ENCODE results near the gene TRIM13.
"Not testable (repeated sequence)": the region's sequence is repeated elsewhere in the genome, so short reads cannot be mapped to it uniquely, and the experiment has no call there.

The TRIM13 gene, protein sequence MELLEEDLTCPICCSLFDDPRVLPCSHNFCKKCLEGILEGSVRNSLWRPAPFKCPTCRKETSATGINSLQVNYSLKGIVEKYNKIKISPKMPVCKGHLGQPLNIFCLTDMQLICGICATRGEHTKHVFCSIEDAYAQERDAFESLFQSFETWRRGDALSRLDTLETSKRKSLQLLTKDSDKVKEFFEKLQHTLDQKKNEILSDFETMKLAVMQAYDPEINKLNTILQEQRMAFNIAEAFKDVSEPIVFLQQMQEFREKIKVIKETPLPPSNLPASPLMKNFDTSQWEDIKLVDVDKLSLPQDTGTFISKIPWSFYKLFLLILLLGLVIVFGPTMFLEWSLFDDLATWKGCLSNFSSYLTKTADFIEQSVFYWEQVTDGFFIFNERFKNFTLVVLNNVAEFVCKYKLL

DNA sequence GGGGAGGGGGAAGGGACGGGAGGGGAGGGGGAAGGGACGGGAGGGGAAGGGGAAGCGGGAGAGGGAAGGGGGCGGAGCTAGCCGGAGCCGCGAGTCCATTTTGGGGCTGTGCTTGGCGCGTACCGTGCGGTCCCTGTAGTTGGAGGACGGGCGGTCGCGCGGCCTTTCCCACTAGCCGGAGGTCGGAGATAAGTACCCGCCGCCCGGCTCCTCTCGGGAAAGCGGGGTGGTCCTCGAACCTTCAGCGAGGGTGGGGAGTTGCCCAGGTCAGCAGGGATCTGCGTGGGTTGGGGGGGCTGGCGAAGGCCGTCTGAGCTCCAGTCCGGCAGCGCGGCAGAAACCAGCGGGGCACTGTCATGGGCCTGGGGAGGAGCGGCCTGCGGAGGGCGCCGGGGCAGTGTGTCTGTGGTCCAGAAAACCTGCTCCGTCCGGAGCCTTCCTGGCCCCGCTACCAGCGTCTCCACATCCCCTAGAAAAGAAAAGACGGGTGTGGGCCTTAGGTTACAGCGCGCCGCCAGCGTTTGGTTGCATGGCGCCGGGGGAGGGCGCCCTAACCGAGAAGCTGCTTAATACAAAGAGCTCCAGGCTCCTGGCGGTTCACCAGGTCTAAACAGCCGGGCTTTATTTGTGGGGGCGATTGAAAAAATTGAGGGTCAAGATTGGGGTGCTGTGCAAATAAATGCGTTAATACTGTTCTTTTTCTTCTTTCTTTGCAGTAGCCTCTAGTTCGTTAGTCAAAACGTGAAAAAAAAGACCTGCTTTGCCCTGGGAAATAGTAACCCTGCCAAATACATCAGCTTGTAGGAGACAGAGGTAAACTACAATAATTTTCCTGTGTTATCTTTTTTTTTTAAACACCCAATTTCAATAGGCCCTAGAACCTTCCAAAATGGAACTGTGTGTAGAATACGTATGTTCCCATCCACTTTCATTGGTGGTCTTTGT is at the start of gene TRIM13:
Gene TRIM13 (plus strand): TSS at position 92 of the 945 bp plus-strand sequence. CDS start 14,899 bp downstream, outside the sequence.
- peak; percentile 96 for DNase-seq

DNA sequence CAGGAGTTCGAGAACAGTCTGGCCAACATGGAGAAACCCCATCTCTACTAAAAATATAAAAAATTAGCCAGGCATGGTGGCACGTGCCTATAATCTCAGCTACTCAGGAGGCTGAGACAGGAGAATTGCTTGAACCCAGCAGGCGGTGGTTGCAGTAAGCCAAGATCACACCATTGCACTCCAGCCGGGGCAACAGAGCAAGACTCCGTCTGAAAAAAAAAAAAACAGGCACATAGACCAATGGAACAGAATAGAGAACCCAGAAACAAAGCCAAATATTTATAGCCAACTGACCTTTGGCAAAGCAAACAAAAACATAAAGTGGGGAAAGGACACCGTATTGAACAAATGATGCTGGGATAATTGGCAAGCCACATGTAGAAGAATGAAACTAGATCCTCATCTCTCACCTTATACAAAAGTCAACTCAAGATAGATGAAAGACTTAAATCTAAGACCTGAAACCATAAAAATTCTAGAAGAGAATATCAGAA is 48.0 kb upstream of the TRIM13 start:
- not testable (repeated sequence) for DNase-seq

DNA sequence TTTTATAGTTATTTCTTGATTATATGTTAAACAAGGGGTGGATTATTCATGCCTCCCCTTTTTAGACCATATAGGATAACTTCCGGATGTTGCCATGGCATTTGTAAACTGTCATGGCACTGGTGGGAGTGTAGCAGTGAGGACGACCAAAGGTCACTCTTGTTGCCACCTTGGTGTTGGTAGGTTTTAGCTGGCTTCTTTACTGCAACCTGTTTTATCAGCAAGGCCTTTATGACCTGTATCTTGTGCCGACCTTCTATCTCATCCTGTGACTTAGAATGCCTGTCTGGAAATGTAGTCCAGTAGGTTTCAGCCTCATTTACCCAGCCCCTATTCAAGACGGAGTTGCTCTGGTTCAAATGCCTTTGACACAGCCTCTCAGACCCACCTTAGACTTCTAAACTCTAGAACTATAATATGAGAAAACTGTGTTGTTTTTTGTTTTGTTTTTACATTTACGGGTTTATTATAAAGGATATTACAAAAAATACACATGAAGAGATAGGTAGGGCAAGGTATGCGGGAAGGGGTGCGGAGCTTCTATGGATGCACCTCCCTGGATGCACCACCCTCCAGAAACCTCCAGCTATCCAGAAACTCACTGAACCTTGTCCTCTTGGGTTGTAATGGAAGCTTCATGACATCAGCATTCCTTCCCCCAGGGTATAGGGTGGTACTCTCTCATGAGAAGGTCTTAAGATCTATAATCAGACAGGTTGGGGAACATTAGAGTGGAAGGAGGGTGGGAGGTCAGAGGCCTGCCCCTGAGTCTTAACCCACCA is 44.9 kb upstream of the TRIM13 start:
- no peak for DNase-seq

DNA sequence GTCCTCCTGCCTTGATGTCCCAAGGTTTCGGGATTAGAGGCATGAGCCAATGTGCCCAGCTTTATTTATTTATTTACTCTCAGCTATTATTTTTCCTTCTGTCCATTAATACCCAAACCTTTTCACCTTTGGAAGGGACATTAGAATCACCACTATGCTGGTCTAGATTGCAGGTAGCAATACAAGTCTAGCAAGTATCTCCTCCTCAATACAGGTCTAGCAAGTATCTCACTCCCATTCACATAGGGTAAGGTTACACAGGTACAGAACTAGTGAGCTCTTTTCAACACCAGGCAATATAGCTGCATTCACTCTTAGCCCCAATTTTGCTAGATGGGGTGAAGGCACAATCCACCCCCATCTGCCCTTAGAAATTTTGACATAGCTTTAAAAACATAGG is 43.3 kb upstream of the TRIM13 start:
- DNase-seq, result no peak

DNA sequence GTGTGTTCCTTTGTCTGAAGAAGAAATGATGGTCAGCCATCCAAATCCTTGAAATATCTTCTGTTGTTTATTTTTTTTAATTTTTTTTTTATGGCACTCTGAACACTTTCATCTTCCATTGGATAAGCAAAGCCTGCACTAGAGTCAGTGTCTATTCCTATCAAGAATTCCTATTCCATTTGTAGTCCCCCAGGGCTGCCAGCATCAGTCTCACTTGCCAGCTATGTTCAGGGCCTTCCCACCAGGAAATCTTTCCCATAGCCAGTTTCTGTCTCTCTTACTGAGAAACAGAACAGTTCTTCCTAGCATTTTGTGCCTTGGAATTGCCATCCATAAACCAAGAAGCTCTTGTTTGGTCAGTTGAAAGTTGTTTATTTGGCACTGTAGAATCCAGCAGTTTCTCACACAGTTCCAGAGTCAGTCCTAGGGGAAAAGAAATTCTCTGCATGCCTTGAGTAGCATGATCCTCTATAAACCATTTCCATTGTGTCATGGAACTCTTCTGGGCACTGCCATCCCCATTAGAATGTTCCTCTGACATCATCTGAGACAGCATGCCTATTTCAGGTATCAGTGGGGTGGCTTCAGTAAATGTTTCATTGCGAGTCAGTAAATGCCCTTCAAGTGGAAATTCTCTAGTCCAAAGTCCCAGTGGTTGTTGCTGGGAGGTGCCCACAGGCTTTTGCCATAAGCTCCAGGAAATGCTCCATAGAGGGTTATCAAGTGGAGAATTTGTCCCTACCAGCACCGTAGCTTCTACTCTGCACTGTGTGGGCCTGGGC is 42.0 kb upstream of the TRIM13 start:
- no peak for DNase-seq

DNA sequence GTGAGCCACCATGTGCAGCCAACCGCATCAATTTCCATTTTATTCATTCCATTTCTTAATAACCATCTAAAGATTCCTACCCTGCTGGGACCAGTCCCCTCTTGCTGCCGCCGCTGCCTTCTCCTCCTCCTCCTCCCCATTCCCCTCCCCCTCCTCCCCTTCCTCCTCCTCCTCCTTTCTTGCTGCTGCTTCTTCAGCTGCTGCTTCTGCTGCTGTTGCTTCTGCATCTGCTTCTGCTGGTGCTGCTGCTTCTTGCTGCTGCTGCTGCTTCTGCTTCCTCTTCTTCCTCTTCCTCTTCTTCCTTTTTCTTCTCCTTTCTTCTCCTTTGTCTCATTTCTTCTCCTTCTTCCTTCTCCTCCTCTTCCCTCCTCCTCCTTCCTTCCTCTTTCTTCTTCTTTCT is 40.7 kb upstream of the TRIM13 start:
- no peak for DNase-seq

DNA sequence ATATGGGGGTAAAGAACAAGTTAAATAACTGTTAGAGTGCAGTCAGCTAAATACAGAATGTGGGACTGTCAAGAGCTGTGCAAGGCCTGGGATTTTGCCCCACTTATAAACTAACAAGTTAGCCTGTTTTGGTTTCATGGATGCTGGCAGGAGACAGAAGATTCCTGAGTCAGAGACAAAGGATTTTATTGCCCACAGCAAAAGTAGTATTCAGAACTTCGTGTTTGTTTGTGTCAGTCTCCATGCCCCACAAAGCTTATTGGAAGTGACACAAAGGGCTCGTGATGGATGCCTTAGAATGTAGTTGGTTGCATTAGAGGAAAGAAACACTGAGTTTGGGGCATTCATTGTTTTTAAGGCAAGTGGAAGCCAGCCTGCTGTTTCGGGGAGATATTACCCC is 38.5 kb upstream of the TRIM13 start:
- no peak for DNase-seq

DNA sequence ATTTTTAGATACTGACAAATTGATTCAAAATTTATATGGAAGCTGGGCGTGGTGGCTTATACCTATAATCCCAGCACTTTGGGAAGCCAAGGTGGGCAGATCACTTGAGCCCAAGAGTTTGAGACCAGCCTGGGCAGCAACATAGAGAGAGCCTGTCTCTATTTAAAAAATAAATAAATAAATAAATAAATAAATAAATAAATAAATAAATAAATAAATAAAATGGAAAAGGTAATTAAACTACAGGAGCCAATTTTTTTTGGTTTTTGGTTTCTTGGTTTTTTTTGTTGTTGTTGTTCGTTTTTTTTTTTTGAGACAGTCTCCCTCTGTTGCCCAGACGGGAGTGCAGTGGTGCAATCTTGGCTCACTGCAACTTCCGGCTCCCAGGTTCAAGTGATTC is 29.4 kb upstream of the TRIM13 start:
- DNase-seq, result no peak

DNA sequence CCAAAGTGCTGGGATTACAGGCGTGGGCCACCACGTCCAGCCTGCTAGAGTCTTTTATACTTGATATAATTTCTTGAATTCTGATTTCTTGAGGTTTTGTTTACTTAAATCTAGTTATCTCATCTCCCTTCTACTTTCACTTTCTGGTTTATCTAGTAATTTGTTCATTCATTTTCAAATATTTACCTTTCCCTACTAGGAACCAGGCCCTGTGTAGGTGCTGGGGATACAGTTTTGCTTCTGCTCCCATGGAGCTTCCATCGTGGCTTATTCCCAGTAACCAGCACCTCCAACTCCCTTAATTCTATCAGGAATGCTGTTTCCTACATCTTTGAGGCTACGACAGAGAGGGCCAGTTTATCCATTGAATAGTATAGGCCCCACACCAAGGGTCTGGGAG is 24.1 kb upstream of the TRIM13 start:
- no peak for DNase-seq

DNA sequence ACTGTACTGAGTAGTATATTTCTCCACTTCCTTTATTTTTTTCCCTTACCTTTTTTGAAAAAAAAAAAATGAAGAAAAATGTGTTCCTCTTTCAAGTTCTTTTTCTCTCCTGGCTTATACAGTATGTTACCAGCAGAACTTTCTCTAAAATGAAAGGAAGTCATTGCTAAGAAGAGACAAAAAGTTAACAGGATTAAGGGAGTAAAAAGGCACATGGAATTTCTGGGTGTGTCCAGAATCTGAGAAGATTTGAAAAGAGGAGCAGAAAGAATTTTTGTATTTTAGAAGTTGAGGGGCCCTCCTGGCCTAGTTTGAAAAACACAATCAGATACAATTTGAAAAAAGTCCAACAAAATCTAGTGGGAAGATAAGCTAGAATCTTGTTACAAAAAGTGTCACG is 21.0 kb upstream of the TRIM13 start:
- no peak for DNase-seq

DNA sequence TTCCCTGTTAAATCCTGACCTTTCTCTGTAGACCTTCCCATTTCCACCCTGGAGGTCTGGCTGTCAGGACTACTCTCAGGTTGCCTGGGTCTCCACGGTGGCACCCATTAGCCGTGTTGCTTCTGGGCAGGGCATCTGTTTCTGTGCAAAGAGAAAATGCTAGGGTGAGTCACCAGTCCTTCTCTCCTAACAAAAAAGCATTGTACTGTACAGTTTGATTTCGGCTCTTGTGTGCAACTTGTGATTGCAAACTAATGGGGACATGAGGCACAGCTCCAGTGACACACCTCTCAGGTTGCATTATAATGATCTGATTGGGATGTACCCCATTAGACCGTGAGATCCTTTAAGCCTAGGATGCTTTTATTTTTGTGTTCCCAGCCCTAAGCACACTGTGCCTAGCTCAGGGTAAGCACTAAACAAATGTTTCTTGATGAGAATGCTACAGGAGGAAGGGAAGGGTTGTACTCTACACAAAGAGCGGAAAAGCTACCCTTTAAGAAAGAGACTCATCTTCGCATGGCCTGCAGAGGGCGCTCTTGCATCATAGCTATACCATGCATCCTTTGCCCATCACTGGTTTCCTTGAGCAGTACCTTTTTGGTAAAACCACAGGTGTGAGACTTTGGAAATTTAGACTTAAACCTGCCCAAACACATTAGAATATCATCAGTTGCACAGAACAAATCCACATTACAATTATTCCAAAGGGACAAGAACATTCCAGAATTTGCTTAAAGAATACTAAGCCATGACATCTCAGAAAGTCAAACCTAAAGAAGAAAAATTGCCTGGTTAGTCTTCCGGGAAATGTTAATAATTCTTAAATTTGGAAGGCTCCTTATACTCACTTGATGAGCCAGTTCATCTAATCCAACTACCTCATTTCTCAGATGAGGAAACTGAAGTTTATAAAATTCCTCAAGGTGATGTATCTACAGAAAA is 20.3 kb upstream of the TRIM13 start:
- DNase-seq, result peak; percentile 95

DNA sequence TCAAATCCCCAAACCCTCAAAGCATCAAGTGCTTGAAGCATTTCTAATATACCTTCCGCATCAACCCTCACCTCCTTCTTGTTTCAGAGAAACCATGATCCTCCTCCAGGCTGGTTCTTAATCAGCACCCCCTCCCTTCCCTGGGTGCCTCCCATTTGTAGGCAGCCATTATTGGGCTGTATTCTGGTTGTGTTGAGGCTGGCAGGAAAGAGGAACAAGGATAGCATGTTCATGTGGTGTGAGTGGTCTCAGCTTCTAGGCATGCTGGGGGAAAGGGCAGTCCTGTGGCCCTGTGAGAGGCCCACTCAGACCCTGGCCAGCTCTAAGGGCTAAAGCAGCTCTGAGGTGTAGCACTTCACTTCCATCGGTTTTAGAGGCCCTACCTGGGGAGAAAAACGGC is 18.9 kb upstream of the TRIM13 start:
- DNase-seq, result no peak

DNA sequence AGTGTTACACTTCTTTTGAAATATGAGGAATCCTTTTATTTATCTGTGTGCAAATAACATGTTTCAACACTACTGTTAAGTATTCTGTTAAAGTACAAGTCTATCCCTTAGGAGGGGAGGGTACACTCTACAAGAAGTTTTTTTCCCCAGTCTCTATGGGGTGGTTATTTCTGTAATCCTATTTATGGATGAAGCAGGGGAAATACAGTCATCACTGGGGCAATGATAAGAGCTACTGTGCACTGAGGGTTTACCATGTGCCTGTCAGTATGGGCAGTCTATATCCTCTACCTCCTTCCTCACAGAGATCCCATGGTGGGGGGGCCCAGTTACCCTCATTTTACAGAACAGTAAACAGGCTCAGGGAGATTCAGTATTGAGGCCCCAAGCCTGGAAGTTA is 16.6 kb upstream of the TRIM13 start:
- peak; percentile 34 for DNase-seq

DNA sequence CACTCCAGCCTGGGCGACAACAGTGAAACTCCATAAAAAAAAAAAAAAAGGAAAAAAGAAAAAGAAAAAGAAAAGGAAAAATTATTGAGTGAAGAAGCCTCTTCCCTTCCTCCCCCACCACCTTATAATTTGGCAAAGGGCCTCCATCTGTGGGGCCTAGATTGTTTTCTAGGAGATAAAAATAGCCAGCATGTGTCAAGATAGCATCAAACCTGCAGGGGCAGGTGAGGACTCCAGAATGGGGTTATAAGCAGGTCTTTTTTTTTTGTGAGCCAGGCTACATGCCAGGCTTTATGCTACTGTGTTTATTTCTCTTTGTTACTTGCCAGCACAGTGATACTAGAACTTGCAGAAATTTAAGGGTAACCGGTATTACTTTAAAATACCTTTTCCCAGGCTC is 11.7 kb upstream of the TRIM13 start:
- DNase-seq, result no peak

DNA sequence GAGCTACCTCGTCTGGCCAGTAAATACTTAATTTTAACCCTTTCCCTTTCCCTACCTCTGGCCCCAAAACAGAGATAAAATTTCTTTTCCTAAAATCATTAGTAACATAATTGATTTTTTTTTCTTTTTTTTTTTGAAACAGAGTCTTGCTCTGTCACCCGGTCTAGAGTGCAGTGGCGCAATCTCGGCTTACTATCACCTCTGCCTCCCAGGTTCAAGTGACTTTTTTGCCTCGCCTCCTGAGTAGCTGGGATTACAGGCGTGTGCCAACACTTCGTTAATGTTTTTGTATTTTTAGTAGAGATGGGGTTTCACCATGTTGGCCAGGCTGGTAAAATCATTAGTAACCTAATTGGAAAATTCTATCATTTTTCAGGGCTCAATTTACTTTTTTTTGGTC is 10.4 kb upstream of the TRIM13 start:
- DNase-seq, result no peak

DNA sequence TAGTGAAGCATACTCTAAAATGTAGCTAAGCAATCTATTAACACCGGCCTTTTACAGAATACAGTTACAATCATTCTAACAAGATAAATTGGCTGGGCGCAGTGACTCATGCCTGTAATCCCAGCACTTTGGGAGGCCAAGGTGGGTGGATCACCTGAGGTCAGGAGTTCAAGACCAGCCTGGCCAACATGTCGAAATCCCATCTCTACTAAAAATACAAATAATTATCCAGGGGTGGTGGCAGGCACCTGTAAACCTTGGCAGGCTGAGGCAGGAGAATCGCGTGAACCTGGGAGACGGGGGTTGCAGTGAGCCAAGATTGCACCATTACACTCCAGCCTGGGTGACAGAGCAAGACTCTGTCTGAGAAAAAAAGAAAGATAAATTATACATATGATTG is 6.2 kb upstream of the TRIM13 start:
- DNase-seq, result not testable (repeated sequence)

DNA sequence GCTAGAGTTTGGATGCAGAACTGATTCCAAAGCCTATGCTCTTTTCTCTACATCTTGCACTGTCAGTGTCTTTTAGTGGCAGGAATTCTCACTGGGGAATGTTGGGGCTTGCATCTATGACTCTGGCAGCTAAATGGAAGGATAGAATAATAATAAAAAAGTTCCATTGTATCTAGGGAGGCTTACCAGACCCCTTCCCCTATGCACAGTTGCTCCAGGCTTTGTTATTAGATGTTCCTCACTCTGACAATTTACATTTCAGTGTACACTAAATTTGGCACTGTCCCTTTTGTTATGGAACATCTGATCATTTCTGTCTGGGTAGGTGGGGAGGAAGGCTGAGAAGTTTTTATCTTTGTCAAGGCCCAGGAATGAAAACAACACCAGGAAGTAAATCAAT is 3.7 kb upstream of the TRIM13 start:
- DNase-seq, result no peak

DNA sequence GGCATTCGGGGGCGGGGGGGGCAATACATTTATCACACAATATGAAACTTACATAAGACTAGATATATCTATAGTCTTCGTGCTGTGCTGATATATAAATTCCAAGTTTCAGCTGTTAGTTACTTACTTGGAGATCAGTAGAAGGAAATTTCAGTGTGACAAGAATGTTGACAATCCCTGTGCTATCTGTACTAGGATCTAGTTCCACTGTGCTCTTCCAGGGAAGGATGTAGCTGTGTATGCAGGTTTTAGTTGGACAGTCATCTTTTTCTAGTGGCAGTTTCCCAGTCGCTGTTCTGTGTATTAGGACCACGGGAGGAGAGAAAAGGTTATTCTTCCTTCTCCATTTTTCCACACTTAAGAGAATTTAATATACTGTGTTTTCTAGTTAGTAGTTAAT is 3.2 kb upstream of the TRIM13 start:
- no peak for DNase-seq

DNA sequence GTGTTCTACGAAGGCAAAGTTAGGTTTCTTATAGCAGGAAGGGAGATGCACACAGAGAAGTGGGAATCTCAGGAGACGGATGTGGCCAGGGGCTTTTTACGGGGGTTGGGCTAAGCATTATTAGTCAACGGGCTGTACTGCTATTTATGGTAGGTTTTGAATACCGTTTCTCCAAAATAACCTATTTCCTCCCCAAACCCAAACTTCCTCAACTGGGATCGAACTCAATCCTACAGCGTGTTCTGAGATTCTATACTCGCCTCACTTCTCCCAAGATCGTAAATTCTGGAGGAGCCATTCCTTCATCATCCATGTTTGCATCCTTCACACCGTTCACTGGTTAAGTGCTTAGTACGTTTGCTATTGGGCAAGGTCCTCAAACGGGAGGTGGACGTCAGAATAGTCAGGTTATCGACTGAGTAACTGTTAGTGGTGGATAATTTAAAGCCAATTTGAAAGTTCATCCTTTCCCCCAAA is 1.2 kb upstream of the TRIM13 start:
- DNase-seq, result peak; percentile 64

DNA sequence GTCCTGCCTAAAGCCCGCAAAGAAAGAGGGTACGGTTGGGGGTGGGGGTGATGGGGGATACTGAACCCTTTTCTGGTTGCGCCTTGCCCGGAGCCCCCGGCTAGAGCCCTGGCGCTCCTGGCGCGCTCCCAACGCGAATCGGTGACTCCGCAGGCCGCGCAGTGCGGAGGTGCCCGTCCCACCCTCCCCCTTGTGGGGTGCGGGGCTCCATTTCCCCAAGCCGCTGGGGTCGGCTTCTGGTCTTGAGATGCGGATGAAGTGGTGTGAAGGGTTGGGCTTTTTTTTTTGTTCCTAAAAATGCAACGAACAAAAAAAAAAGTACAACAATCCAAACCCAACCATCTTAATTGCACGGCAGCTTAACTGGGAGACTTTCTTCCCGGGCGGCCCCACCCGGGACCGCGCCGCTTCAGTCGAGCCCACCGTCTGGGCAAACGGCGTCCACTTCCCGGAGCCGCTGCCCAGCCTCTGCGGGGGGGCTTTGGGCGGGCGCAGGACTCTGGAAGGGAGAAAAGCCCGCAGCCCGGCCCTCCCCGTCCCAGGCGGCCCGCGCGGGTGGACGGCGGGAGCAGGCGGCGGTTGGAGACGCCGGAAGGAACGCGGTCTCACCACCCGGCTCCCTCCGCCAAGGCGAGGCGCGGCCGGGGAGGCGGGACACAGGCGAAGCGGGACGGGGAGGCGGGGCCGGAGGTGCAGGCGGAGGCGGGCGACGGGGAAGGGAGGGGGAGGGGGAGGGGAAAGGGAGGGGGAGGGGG is 504 bp upstream of the TRIM13 start:
- peak; percentile 96 for DNase-seq
